Activated CD4-positive, alpha-beta T cell treated with anti-CD3 and anti-CD28 coated beads, Interleukin-2, Interleukin-4, amounts not matched to agents 100 ng/mL and 50 ng/mL, durations not matched to agents 16 hours and 8 hours (primary cell): ENCODE data around the gene ADAMTS19.

Source experiments
- DNase-seq: peaks from one replicate; pipeline ENCODE4 v3.0.0-alpha.2; 2020; ENCODE audit warnings: low spot score

Gene ADAMTS19

GRCh38 chr5:129689045-129689444 is 228.9 kb downstream of the ADAMTS19 start:
- DNase-seq: no peak

- DNase-seq: no peak
Measured at GRCh38 chr5:129691220-129691619, 231.1 kb downstream of the ADAMTS19 start.

DNA sequence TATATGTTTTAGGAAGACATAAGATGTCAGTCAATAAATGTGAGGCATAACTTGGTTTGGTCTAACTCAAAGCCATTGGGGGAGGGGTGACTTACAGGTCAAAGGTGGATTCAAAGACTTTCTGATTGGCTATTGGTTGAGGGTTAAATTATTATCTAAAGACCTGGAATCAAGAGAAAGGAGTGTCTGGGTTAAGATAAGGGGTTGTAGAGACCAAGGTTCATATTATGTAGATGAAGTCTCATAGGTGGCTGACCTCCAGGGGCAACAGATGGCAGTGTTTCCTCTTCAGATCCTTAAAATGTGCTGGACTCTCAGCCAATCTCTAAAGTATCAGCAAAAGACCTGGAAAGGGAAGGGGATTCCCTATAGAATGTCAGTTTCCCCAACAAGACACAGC is 236.5 kb downstream of the ADAMTS19 start:
- DNase-seq: no peak

GRCh38 chr5:129698661-129699060 is 238.6 kb downstream of the ADAMTS19 start:
- no peak for DNase-seq

- DNase-seq: no peak
Measured at GRCh38 chr5:129716235-129716634, 256.1 kb downstream of the ADAMTS19 start.

- no peak for DNase-seq
Measured at GRCh38 chr5:129716651-129717050, 256.6 kb downstream of the ADAMTS19 start.

DNA sequence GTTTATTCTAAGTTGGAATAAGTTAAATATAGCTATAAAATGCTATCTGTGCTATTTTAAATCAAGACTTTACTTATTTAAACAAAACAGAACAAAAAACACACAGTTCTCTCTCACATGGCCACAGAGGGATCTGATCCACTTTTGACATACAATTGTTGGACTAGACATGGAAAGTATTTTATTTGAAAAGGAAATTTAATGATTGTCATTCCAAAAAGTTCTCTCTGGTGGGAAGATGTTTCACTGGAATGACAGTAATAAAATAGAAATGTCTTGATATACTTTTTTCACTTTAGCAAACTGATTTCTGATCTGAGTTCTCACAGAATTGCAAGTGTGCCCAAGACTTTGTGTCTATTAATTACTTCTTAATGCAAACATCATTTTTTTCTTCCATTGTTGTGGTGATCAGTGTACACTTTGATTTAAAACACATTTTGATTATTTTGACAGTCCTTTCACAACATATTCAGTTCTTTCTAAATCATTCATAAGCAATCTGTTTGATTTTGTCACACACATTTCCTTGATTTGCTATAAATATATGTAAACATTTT is 257.7 kb downstream of the ADAMTS19 start:
- no peak for DNase-seq

- DNase-seq: no peak
Measured at GRCh38 chr5:129718471-129719090, 258.5 kb downstream of the ADAMTS19 start.

DNA sequence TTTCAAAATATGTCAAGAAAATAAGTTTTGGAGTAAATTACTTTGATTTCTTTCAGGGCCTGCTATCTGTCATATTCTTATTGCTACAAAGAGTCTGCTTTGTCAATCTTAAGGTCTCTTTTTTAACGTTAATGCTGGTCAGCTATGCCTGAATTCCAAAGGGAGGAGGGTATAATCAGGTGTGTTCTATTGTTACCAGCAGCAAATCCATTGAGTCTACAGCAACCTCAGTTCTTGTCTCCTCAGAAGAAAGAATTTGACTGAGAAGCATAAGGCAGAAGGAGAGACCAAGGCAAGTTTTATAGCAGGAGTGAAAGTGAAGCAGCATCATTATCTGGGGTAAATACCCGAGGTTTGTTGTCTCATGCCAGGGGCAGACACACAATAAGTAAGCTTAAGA is 264.1 kb downstream of the ADAMTS19 start:
- DNase-seq: no peak

- DNase-seq: no peak
Measured at GRCh38 chr5:129724647-129725046, 264.5 kb downstream of the ADAMTS19 start.

DNA sequence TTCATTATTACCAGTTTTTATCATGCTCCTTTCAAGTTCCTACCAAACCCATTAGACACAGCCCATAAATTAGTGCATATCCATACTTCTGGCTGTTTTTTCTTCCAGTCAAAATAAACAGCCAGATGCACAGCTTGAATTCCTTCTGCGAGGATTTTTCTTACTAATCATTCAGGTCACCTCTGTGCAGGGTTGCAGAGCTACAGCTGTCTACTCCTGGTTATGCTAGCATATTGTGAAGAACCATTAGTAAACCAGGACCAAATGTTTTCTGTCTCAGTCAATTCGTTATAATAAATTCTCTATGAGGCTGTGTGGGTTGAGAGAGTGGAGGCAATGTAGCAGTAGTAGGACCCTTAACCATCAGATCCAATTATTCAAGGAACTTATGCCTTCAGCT is 279.7 kb downstream of the ADAMTS19 start:
- DNase-seq: no peak

- no peak for DNase-seq
Measured at GRCh38 chr5:129743541-129744187, 283.6 kb downstream of the ADAMTS19 start.

GRCh38 chr5:129745997-129746396 is 285.9 kb downstream of the ADAMTS19 start:
- no peak for DNase-seq

DNA sequence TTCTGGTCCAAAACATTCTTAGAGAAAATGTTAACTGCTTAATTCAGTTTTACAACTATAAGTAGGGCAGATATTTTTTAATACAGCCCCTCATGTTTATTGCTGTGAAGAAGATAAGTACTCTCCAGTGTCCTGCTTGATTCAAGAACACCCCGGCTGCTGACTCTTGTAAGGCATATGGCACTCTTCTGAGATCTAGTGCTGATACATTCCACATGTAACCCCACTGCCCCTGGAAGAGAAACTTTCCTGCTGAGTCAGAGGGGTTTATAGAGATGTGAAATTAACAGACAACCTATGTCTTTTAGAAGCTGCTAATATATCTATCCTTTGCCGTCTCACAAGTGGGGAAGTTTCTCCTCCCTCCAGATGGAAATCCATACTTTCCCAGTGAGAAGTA is 286.8 kb downstream of the ADAMTS19 start:
- DNase-seq: no peak

- peak; percentile 4 for DNase-seq
Measured at GRCh38 chr5:129747572-129748407, 287.7 kb downstream of the ADAMTS19 start, which contains the start of gene MINAR2. TSS of gene MINAR2 (plus strand) at chr5:129748094. CDS start at chr5:129748191, 97 bp downstream.

- no peak for DNase-seq
Measured at GRCh38 chr5:129748913-129749880, 289.1 kb downstream of the ADAMTS19 start.

- DNase-seq: no peak
Measured at GRCh38 chr5:129760636-129761325, 300.7 kb downstream of the ADAMTS19 start.

GRCh38 chr5:129763651-129764050 is 303.6 kb downstream of the ADAMTS19 start:
- no peak for DNase-seq

DNA sequence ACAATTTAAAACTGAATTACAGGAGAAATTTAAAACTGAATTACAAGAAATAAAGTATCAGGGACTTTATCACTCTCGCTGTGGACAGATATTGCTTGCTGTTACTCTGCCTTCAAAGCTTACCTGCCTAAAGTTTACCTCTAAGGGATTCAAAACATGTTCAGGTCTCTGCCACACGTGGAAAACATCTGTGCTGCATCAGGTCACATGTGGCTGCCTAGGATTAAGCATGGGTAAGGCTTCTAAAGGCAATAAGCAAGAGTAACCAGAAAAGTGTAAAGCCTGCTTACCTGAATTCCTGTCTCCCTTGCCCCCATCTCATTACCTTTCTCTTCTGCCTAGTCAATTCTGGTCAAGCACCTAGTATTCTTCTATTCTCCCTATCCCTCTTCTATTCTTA is 306.7 kb downstream of the ADAMTS19 start:
- no peak for DNase-seq

DNA sequence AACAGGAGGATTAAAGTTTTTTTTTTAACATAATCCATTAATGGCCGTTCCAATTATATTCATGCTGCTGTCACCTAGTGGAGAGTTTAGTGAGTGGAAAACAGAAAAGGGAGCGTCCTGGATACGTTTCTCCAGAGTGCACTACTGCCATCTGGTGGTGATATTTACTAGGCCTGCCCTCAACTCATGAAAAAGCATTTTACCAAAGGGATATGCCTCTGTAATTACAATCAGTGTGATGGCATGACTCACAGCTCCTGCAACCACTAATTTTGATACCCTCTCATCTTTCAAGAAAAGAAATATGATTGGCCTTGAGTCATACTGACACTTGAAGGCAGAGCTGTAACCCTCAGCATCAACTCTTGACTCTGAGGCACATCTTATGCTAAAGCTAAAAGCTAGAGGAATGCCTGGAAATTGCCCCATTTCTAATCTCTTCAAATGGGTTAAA is 307.9 kb downstream of the ADAMTS19 start:
- peak; percentile 92 for DNase-seq

DNA sequence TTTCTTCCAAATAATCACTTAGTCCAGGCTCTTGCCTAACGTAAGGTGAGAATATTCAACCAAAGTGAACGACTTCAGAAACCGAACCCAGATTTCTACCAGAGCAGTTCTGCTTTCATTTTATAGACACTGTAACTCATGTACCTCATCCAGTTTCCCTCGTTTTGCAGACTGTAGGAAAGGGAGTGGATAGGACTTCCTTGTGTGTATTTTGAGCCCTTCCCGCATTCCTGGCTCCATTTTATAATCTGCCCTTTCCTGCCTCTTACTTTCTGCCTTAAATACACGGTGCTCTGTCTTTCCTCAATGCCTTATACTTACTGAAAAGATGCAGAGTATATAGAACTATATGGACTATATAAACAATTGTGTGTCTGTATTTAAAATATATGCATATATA is 308.6 kb downstream of the ADAMTS19 start:
- DNase-seq: no peak
